Stimulated activated CD4-positive, alpha-beta T cell treated with anti-CD3 and anti-CD28 coated beads, Interleukin-2, amount 100 ng/mL, for 4 hours (primary cell): ENCODE data around the gene SACM1L.
A peak's percentile ranks its signal among the peaks of the same experiment; 100 is the strongest.
"Not testable (repeated sequence)": the region's sequence is repeated elsewhere in the genome, so short reads cannot be mapped to it uniquely, and the experiment has no call there.

Experiments used
- DNase-seq: peaks from one replicate; pipeline ENCODE4 v3.0.0-alpha.2; 2020; ENCODE audit warnings: low read depth

Gene SACM1L

GRCh38 chr3:45741742-45742460 lies 52.7 kb downstream of the SACM1L start:
- DNase-seq = no peak

DNA sequence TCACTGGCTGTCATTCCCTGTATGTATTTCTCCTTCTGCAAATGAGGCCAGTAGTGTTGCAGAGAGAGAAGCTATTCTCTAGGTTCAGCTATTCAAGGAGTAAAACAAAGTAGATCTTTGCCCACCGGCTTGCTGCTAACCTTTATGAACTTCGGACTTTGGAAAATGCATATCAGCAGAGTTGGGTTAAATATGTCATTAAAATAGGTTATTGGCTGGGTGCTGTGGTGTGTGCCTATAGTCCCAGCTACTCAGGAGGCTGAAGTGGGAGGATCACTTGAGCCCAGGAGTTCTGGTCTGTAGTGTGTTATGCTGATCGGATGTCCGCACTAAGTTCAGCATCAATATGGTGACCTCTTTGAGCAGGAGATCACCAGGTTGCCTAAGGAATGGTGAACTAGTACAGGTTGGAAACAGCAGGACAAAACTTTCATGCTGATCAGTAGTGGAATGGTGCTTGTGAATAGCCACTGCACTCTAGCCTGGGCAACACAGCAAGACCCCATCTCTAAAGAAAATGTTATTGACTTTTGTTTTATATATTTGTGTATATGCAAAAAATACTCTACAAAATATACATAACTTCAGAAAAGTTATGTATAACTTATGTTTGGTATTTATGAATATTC lies 53.4 kb downstream of the SACM1L start:
- DNase-seq = no peak

DNA sequence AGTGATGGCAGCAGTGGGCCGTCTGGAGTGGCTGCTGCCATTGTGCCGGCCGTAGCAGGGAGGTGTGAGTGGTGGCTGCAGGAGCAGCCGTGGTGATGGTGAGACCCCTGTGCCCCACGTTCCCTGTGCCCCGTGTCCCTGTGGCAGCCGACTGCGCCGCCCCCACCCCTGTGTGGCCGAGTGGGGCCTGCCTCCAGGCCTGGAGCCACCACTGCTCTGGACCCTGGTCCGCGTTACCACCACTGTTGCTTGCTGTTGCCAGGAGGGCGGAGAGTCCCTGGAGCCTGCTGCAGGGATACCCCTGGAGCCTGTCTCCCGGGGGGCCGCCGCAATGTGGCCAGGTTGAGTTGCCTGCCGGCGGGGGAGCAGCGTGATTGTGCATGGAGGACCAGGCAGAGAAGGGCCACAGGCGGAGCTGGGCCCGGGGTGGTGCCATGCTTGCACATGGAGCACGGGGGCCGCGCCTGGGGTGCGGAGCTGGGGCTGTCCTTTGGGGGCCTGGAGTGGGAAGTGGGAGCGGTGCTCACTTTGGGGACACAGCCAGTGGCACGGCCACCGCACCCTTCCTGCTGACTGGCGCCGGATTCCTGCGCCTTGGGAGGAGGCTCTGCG lies 57.1 kb downstream of the SACM1L start:
- DNase-seq = no peak

- DNase-seq = no peak
Observed at GRCh38 chr3:45746777-45747622, 57.8 kb downstream of the SACM1L start.

DNA sequence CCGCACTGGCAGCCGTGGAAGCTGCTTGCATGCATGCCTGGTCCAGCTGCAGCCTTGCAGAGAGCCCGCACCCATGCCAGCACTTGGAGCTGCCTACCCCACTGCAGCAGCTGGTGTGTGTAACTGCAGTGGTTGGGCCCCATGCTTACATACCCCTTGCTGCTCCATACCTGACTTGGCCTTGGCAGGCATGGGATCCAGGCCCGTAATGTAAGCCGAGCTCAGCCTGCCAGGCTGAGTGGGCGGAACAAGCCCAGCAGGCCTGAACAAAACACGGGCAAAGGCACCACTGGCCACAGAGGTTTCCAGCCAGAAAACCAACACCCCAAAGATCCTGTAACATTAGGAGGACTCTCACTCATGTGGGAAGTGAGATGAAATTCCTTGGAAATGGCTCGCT lies 58.9 kb downstream of the SACM1L start:
- no peak for DNase-seq

DNA sequence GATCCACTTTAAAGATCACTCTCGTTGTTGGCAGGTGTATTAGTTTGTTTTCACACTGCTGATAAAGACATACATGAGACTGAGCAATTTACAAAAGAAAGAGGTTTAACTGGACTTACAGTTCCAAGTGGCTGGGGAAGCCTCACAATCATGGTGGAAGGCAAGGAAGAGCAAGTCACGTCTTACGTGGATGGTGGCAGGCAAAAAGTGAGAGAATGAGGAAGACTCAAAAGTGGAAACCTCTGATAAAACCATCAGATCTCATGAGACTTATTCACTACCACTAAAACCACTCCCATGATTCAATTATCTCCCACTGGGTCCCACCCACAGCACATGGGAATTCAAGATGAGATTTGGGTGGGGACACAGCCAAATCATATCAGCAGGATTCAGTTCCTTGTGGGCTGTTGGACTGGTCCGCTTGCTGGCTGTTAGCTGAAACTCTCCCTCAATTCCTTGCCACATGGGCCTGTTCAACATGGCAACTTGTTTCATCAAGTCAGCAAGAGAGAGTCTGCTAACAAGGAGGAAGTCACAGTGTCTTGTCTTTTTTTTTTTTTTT lies 59.9 kb downstream of the SACM1L start:
- not testable (repeated sequence) for DNase-seq

DNA sequence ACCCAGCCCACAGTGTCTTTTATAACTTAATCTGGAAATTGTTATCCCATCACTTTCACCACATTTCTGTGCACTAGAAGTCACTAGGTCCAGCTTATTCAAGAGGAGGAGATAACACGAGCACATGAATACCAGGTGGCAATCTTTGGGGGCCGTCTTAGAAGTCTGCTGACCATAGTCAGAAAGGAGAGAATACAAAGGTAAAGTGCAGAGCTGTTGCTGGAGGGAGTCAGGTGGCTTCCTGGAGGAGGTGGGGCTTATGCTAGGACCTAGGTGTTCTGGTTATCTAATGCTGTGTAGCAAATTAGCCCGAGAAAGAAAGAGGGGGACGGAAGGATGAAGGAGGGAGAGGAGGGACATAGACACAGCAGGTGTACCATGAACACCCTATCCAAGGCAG lies 60.7 kb downstream of the SACM1L start:
- no peak for DNase-seq

- DNase-seq = no peak
Observed at GRCh38 chr3:45751537-45752242, 62.5 kb downstream of the SACM1L start.

- no peak for DNase-seq
Observed at GRCh38 chr3:45753095-45753494, 63.9 kb downstream of the SACM1L start.

- no peak for DNase-seq
Observed at GRCh38 chr3:45754461-45754860, 65.3 kb downstream of the SACM1L start.

DNA sequence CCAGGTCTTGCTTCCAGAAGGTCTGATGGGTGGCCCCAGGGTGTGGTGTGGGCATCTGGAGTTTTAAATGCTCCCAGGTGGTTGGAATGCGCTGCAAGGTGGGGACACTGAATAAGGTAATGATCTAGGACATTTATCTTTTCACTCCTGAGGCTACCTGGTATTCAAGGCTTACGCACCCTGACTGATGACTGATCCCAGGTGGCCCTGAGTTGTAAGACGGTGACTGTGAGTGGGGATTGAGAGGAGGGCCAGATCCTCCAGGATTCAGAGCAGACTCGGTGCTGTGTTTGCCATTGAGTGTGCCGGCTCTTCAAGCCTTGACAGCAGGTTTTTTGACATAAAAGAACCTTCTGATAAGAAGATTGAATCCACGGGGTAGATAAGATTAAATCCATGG lies 66.9 kb downstream of the SACM1L start:
- DNase-seq = no peak

DNA sequence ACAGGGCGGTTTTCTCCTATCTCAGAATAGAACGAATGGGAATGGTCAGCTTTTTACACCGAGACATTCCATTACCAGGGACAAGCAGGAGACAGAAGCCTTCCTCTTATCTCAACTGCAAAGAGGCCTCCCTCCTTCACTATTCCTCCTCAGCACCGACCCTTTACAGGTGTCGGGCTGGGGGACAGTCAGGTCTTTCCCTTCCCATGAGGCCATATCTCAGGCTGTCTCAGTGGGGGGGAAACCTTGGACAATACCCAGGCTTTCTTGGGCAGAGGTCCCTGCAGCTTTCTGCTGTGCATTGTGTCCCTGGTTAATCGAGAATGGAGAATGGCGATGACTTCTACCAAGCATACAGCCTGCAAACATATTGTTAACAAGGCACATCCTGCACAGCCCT lies 67.9 kb downstream of the SACM1L start:
- DNase-seq = not testable (repeated sequence)

GRCh38 chr3:45758871-45759270 lies 69.7 kb downstream of the SACM1L start:
- DNase-seq = no peak

GRCh38 chr3:45759851-45760250 lies 70.7 kb downstream of the SACM1L start:
- DNase-seq = no peak

DNA sequence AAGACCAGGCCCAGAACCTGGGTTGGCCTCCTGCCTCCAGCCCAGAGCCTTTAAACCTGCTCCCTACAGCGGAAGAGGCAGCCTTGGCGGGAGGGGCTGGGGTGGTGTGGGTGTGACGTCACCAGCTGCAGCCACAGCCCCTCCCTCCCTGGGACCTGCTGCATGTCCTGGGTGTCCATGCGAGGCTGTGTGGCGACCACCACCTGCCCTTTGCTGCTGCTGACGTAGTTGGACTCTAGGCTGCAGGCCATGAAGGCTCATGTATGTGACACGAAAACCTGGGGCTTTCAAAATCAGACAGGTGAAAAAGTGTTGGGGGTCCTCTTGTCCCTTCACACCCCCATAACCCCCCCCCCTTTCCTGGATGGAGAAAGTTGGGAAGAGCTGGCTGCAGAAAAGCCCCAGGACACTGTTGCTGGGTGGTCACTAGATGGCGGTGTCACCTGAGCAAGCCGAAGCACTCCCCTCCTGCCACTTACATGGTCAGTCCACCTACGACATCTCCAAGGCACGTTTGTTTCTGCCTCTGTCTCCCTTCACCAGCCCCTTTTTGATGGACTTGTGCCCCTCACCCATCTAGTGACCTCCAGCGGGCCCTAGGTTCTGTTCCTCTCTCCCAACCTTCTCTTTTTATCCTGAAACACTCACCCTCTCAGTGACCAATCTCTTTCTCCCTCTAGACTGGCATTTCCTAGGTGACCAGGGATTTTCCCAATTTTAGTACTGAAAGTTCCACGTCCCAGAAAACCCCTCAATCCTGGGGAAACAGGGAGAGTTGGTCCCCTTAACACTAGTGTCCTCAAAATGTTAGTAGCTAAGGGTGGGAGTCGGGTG lies 71.9 kb downstream of the SACM1L start:
- peak; percentile 9 for DNase-seq

- no peak for DNase-seq
Observed at GRCh38 chr3:45761831-45762230, 72.6 kb downstream of the SACM1L start.

- DNase-seq = no peak
Observed at GRCh38 chr3:45762647-45763302, 73.6 kb downstream of the SACM1L start.

DNA sequence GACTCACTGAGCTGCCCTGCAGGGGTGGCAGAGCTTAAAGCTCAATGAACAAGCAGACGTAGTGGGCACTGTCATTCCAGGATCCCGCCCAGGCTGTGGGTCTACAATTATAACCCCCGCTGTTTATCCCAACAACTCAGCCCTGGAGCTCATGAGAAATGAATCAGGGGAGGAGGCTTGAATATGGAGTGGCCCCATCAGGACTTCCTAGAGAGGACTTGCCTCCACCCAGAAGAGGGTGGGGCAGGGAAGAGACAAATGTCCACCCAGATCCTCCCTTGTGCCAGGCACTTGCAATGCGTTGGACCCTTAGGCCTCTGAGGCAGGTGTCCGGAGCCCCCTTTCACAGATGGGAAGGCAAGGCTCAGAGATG lies 74.1 kb downstream of the SACM1L start:
- DNase-seq = no peak

- DNase-seq = no peak
Observed at GRCh38 chr3:45765266-45765851, 76.2 kb downstream of the SACM1L start.

DNA sequence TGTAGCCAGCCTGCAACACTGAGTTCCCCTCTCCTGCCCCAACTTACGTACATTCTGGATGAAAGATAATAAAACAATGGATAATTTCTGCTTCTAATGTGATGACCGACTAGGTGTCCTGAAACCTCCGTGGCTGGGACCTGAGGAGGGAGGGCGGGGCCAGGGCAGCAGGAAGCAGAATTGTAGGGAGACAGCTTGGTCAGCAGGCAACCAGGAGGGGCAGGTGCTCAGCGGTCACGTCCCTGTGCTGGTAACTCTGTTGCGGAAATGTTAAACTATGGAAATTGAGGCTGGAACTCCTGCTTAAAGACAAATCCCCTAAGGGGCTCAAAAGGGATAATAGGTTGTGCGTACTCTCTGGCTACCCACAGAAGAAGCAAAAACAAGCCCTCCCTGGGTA lies 76.8 kb downstream of the SACM1L start:
- no peak for DNase-seq
